Psoas muscle (tissue), 8 donors: ENCODE results near the gene CKS1B. TPM values are rescaled to one million over a fixed set of nuclear protein-coding genes. Genes with fewer than 3 reads are reported as not detected.
"Not testable (repeated sequence)": the region's sequence is repeated elsewhere in the genome, so short reads cannot be mapped to it uniquely, and the experiment has no call there.

Experiments used
- ATAC-seq, 4 donors: fragments of 200-7000 bp; cut with Tn5 transposase; one replicate each; pipeline ENCODE4 v1.9.1; 2020; ENCODE audit warnings: moderate library complexity in 3 of 4, mild to moderate bottlenecking in 2 of 4
- DNase-seq, 2 donors: peaks; one replicate each; pipeline ENCODE4 v3.0.0-alpha.2; 2020
- H3K27ac ChIP-seq: fragments of 200-600 bp; one replicate; pipeline ENCODE4 v1.8.0; 2022
- H3K27me3 ChIP-seq, 3 donors: fragments of 200-600 bp in 1 of 3; one replicate each; pipeline versions ENCODE4 v1.6.1 to v1.8.0; 2013 to 2022; ENCODE audit warnings: low read length in 2 of 3, mild to moderate bottlenecking in 2 of 3, moderate library complexity in 1 of 3; ENCODE audit not compliant: insufficient read depth in 3 of 3
- H3K36me3 ChIP-seq, 2 donors: fragments of 200-600 bp in 1 of 2; one replicate each; pipeline versions ENCODE4 v1.6.1 to v1.8.0; 2013 to 2022; ENCODE audit warnings: low read depth in 1 of 2, mild to moderate bottlenecking in 1 of 2, moderate library complexity in 1 of 2; ENCODE audit not compliant: insufficient read depth in 1 of 2
- H3K4me1 ChIP-seq: fragments of 200-600 bp; one replicate; pipeline ENCODE4 v1.8.0; 2022
- H3K4me3 ChIP-seq: fragments of 200-600 bp; one replicate; pipeline ENCODE4 v1.8.0; 2022; ENCODE audit warnings: mild to moderate bottlenecking
- H3K9me3 ChIP-seq: fragments of 200-600 bp; one replicate; pipeline ENCODE4 v1.8.0; 2022
- WGBS, 3 donors: extraction: QIAGEN DNeasy Blood & Tissue Kit; methylation state at CpG; one replicate each; pipeline versions ENCODE4 v1.1.6 to v1.1.7; 2013; 5-methylcytosine and 5-hydroxymethylcytosine counted together
- intact Hi-C, 2 donors: fragments of 100-400 bp; cut with DNase I; formaldehyde crosslinking; loops; one replicate each; pipeline versions ENCODE4 v1.11.0 to v1.14.2; 2022
- polyA plus RNA-seq, 3 donors: library from polyadenylated mRNA; stranded (reverse); fragments of 200-250 nt; gene quantifications; one replicate each; pipeline ENCODE4 v1.2.3, GENCODE V29; 2013
- total RNA-seq, 4 donors: library from RNA; stranded (reverse); fragmentation: NEBNext Ultra II Directional in 2 of 4; extraction: Animal tissue kit (Norgen Biotek cat#: 25700) in 2 of 4; gene quantifications; one replicate each; pipeline versions ENCODE4 v1.2.1 to v1.2.4, GENCODE V29; 2021 to 2023
- TF ChIP-seq, protein P1 (sequence below): fragments of 200-600 bp; IDR thresholded peaks from one replicate; pipeline ENCODE4 v1.8.0; 2022; ENCODE audit warnings: antibody characterized with exemption
- donor health status: healthy with polysubstance abuse.
- donor health status: DM: no; HTN: no; CAD: no; lungs with moderate emphysema.
- donor health status: Bipolar disorder and iron deficiency.
- donor health status: healthy.
- donor health status: DM: yes; HTN: yes; CAD: no.
- donor health status: DM: no; HTN: no; CAD: no.
- donor health status: DM: no; HTN: no; CAD: no.
- donor health status: DM: yes; HTN: yes; CAD: no.

The CKS1B gene
- total and polyA plus RNA-seq, 7 donors, result 5.5 to 48.1 (median 12.1) TPM

DNA sequence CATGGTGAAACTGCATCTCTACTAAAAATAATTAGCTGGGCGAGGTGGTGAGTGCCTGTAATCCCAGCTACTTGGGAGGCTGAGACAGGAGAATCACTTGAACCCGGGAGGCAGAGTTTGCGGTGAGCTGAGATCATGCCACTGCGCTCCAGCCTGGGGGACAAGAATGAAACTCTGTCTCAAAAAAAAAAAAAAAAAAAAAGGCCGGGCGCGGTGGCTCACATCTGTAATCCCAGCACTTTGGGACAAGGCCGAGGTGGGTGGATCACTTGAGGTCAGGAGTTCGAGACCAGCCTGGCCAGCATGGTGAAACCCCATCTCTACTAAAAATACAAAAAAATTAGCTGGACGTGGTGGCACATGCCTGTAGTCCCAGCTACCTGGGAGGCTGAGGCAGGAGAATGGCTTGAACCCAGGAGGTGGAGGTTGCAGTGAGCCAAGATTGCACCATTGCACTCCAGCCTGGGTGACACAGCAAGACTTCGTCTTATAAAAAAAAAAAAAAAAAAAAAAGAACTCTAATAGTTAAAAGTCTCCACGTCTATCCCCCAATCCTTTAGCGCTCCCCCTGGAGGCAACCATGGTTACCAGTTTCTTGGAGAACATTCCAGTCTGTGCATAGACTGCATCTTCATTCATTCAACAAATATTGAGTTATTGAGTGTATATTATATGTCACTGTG, 21.0 kb downstream of the CKS1B start:
- ATAC-seq (peak in 2 of 4 donors; percentile 13 to 17), DNase-seq (peak in 1 of 2 donors; percentile 69)
- intact Hi-C loops, H3K27ac ChIP-seq, H3K9me3 ChIP-seq, H3K27me3 ChIP-seq, H3K4me3 ChIP-seq: not testable (repeated sequence)
- TF ChIP-seq, protein P1, sequence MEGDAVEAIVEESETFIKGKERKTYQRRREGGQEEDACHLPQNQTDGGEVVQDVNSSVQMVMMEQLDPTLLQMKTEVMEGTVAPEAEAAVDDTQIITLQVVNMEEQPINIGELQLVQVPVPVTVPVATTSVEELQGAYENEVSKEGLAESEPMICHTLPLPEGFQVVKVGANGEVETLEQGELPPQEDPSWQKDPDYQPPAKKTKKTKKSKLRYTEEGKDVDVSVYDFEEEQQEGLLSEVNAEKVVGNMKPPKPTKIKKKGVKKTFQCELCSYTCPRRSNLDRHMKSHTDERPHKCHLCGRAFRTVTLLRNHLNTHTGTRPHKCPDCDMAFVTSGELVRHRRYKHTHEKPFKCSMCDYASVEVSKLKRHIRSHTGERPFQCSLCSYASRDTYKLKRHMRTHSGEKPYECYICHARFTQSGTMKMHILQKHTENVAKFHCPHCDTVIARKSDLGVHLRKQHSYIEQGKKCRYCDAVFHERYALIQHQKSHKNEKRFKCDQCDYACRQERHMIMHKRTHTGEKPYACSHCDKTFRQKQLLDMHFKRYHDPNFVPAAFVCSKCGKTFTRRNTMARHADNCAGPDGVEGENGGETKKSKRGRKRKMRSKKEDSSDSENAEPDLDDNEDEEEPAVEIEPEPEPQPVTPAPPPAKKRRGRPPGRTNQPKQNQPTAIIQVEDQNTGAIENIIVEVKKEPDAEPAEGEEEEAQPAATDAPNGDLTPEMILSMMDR, result peak; percentile 39
- Histone ChIP-seq H3K36me3 (peaks cover 0 to 13% of the 10 kb centered on the region in 2 donors), H3K4me1 (peaks cover 15% of the 10 kb centered on the region)
- 37 to 63% (median 42%) methylated on average over 10 to 13 of the region's 13 CpGs for WGBS, 3 donors

DNA sequence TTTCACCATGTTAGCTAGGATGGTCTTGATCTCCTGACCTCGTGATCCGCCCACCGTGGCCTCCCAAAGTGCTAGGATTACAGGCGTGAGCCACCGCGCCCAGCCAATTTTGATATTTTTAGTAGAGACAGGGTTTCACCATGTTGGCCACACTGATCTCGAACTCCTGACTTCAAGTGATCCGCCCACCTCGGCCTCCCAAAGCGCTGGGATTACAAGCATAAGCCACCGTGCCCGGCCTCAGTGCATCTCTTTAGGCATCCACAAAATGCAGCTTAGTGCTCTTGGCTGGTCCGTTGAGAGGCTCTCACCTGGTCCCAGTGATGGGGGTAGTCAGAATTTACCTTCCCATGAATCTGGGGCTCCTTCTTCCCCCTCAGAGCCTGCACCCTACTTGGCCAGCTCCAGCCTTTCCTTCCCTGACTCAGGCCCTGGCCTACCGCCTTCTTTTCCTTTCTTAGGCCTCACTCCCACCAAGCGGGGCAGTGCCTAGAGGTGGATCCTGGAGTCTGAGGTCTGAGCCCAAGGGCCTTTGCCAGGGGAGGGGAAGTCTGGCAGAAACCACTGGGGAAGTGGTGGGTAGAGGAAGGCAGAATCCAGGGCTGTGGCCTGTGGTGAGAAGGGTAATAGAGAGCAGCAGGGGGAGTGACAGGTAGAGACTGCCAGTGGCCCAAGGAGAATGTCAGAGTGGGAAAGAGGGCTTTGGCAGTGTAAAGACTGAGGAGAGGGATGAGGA, 22.7 kb downstream of the CKS1B start:
- Histone ChIP-seq H3K4me3 (no peak overlapping the region), H3K27me3 (no peaks in the 10 kb centered on the region), H3K36me3 (no peaks in the 10 kb centered on the region), H3K4me1 (peaks cover 15% of the 10 kb centered on the region), H3K27ac (no peak overlapping the region), H3K9me3 (no peaks in the 10 kb centered on the region)
- TF ChIP-seq, protein P1, result no peak
- intact Hi-C loops, result no loop called here
- ATAC-seq (no peak), DNase-seq (peak in 1 of 2 donors; percentile 39)
- 74 to 82% (median 74%) methylated on average over 15 of the region's 15 CpGs for WGBS, 3 donors

DNA sequence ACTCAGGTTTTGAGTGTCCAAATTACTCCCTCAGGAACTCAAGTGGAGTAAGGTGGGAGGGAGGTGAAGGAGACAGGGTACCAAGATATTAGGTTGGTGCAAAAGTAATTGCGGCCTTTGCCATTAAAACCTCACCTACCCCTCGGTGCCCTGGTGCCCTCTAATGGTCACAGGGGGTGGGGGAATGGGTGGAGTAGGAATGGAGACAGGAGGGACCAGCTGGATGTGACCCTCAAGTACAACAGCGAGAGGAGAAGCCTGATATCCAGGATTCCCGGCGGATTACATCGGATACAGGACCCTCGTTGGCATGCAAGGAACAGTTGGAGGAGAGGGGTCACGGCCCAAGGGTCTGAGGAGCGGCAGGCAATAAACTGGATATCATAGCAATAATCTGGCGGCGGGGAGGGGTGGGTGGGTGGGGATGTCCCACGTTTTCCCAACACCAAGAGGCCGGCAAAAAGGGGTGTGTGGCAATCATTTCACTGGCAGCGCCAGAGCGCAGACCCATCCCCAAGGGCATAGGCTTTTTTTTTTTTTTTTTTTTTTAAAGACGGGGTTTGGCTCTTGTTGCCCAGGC, 23.8 kb downstream of the CKS1B start:
- TF ChIP-seq, protein P1, result peak; percentile 22
- H3K27me3 ChIP-seq, result no peaks in the 10 kb centered on the region
- intact Hi-C loops, result no loop called here
- H3K4me1 ChIP-seq, result peaks cover 15% of the 10 kb centered on the region
- H3K36me3 ChIP-seq, result no peaks in the 10 kb centered on the region
- WGBS, 3 donors, result 49 to 63% (median 54%) methylated on average over 13 to 16 of the region's 16 CpGs
- no peaks in the 10 kb centered on the region for H3K9me3 ChIP-seq
- ATAC-seq, result no peak
- no peak overlapping the region for H3K27ac ChIP-seq
- DNase-seq, result peak in 1 of 2 donors; percentile 48
- no peak overlapping the region for H3K4me3 ChIP-seq

DNA sequence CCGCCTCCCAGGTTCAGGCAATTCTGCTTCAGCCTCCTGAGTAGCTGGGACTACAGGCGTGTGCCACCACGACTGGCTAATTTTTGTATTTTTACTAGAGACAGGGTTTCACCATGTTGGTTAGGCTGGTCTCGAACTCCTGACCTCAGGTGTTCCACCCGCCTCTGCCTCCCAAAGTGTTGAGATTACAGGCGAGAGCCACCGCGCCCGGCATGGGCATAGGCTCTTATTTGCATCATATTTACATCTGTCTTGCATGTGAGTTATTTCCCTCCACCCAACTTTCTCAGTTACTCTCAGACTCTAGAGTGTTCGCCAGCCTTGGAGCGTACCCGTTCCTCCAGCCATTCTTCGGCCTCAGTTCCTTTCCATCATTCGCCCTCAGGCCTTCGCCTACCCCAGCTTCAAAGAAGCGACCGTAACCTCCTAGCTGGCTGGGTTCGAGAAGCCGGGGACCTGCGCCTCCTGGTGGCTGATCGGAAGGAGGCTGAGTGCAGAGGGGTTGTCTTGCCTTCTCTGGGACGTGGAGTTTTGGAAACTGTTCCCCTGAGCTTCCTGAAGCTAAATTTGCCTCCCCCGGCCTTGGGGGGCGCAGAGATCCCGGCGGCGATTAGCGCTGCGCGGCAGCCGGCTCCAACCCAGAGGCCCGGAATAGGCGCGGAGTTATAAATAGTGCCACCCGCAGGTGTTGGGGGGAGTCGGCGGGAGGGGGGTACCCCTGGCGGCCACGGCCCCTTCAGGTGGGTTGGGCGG, 24.5 kb downstream of the CKS1B start:
- Histone ChIP-seq H3K36me3 (no peaks in the 10 kb centered on the region), H3K9me3 (no peaks in the 10 kb centered on the region), H3K27me3 (no peaks in the 10 kb centered on the region), H3K4me3 (peak overlapping the region; percentile 78), H3K27ac (peak overlapping the region; percentile 91), H3K4me1 (peaks cover 15% of the 10 kb centered on the region)
- intact Hi-C loops, result loop anchor here in 1 of 2 donors (1.0 kb wide), 1 partner anchor 43 kb away; the partner anchor contains the start of gene PBXIP1
- ATAC-seq (no peak), DNase-seq (peak; percentile 76 to 80)
- 11 to 14% (median 12%) methylated on average over 35 to 40 of the region's 40 CpGs for WGBS, 3 donors
- TF ChIP-seq, protein P1, result peak; percentile 68
